NCI-H460 (cell line): ENCODE data around the gene NTNG1. TPM values are rescaled to one million over a fixed set of nuclear protein-coding genes. Genes with fewer than 3 reads are reported as not detected.

ENCODE experiments used
- small RNA-seq, 2 experiments: library from RNA; depleted of rRNA; stranded (forward); fragments of <200 nt; gene quantifications; one replicate each; pipeline ENCODE3, GENCODE V24; 2014
- total RNA-seq: library from RNA; depleted of rRNA; stranded (reverse); fragments of >200 nt; shearing (Covaris generic); gene quantifications from 2 replicates; pipeline ENCODE4 v1.2.3, GENCODE V29; 2014; rRNA removed

Gene NTNG1
- total RNA-seq, 1 experiment from 2014 or later: 0.27 TPM

Small RNA genes within 50 kb of the gene (small RNA-seq; reads per million reads assigned to genes)
- gene AC114491.1: 0.02 to 0.47 reads per million in 2 experiments

Other genes with a start within 250 kb of the NTNG1 start
- gene PRMT6, start 84.4 kb upstream of the NTNG1 start, total RNA-seq: 13.9 and 15.2 TPM in 2 replicates